Fibroblast of lung (primary cell): ENCODE data around the gene PGAP3. TPM values are rescaled to one million over a fixed set of nuclear protein-coding genes. Genes with fewer than 3 reads are reported as not detected.
"Not testable (repeated sequence)": the region's sequence is repeated elsewhere in the genome, so short reads cannot be mapped to it uniquely, and the experiment has no call there.

Experiments
- DNase-seq, 2 donors: peaks; one replicate each; pipeline versions ENCODE4 v3.0.0 to v3.0.0-alpha.2; 2010; ENCODE audit warnings: low read depth in 2 of 2
- H2AFZ ChIP-seq: 2 replicates; pipeline ENCODE4 v1.5.1; 2012; ENCODE audit warnings: low read length, control low read depth, inconsistent platforms
- H3K27ac ChIP-seq: 2 replicates; pipeline ENCODE4 v1.5.1; 2011; ENCODE audit warnings: low read length, control low read depth; ENCODE audit not compliant: insufficient read depth
- H3K27me3 ChIP-seq: 2 replicates; pipeline ENCODE4 v1.5.1; 2011; ENCODE audit warnings: mild to moderate bottlenecking, low read length; ENCODE audit not compliant: control insufficient read depth, insufficient read depth
- H3K36me3 ChIP-seq: 2 replicates; pipeline ENCODE4 v1.5.1; 2011; ENCODE audit warnings: low read length; ENCODE audit not compliant: control insufficient read depth, insufficient read depth
- H3K4me1 ChIP-seq: 2 replicates; pipeline ENCODE4 v1.5.1; 2011; ENCODE audit warnings: low read length; ENCODE audit not compliant: control insufficient read depth, insufficient read depth; ENCODE audit errors: extremely low read depth
- H3K4me2 ChIP-seq: 2 replicates; pipeline ENCODE4 v1.5.1; 2011; ENCODE audit warnings: low read length, control low read depth; ENCODE audit not compliant: insufficient read depth; ENCODE audit errors: extremely low read depth
- H3K4me3 ChIP-seq, 4 experiments: fragments of 200-600 bp in 1 of 4; sonication (generic) in 1 of 4; replicated peaks in 1 of 4; 2 replicates each; pipeline ENCODE4 v1.5.1; 2011 to 2016; ENCODE audit warnings: low read length in 4 of 4, low read depth in 3 of 4, mild to moderate bottlenecking in 3 of 4, control low read depth in 2 of 4, inconsistent platforms in 1 of 4, mixed read lengths in 1 of 4; ENCODE audit not compliant: insufficient read depth in 1 of 4; ENCODE audit errors: control extremely low read depth in 1 of 4
- H3K79me2 ChIP-seq: 2 replicates; pipeline ENCODE4 v1.5.1; 2012; ENCODE audit warnings: mild to moderate bottlenecking, low read length, inconsistent platforms; ENCODE audit not compliant: control insufficient read depth, insufficient read depth
- H3K9ac ChIP-seq: 2 replicates; pipeline ENCODE4 v1.5.1; 2011; ENCODE audit warnings: mild to moderate bottlenecking, low read length, control low read depth; ENCODE audit not compliant: insufficient read depth
- H3K9me3 ChIP-seq: 2 replicates; pipeline ENCODE4 v1.5.1; 2012; ENCODE audit warnings: low read depth, low read length; ENCODE audit not compliant: control insufficient read depth, insufficient read depth
- H4K20me1 ChIP-seq: 2 replicates; pipeline ENCODE4 v1.5.1; 2011; ENCODE audit warnings: low read length; ENCODE audit not compliant: control insufficient read depth, insufficient read depth; ENCODE audit errors: extremely low read depth
- EZH2 ChIP-seq: IDR thresholded peaks from 2 replicates; pipeline ENCODE4 v1.5.1; 2012; ENCODE audit warnings: low read length, control low read depth, mild to moderate bottlenecking; ENCODE audit errors: missing control alignments
- polyA plus RNA-seq, 2 donors: library from polyadenylated mRNA; depleted of rRNA in 1 of 2; stranded (reverse) in 1 of 2; unstranded in 1 of 2; fragments of >200 nt; gene quantifications; 2 replicates each; pipeline ENCODE4 v1.2.1, GENCODE V29; 2011 to 2012; ENCODE audit warnings: missing spikeins in 1 of 2
- total RNA-seq: library from RNA; depleted of rRNA; stranded (reverse); fragments of >200 nt; gene quantifications from 2 replicates; pipeline ENCODE4 v1.2.1, GENCODE V29; 2014
- TF ChIP-seq, protein P1 (sequence below), 2 donors: IDR thresholded peaks in 1 of 2; conservative IDR thresholded peaks in 1 of 2; 1 replicate in 1 of 2; 2 replicates in 1 of 2; pipeline ENCODE4 v1.5.1; 2011 to 2012; ENCODE audit warnings: low read length in 2 of 2, control low read depth in 1 of 2, inconsistent platforms in 1 of 2, low read depth in 1 of 2, mild to moderate bottlenecking in 1 of 2

PGAP3 gene
- total and polyA plus RNA-seq, 2 donors (not counting 1 experiment from before 2014, with no cell fraction given) = 7.9 to 8.8 TPM

GRCh38 chr17:39726617-39727016, 38.8 kb upstream of the PGAP3 start:
- H3K9ac ChIP-seq = no peak overlapping the region
- no peak overlapping the region for H3K4me3 ChIP-seq
- no peak overlapping the region for H3K27ac ChIP-seq
- H2AFZ ChIP-seq = no peak overlapping the region
- TF ChIP-seq, protein P1, sequence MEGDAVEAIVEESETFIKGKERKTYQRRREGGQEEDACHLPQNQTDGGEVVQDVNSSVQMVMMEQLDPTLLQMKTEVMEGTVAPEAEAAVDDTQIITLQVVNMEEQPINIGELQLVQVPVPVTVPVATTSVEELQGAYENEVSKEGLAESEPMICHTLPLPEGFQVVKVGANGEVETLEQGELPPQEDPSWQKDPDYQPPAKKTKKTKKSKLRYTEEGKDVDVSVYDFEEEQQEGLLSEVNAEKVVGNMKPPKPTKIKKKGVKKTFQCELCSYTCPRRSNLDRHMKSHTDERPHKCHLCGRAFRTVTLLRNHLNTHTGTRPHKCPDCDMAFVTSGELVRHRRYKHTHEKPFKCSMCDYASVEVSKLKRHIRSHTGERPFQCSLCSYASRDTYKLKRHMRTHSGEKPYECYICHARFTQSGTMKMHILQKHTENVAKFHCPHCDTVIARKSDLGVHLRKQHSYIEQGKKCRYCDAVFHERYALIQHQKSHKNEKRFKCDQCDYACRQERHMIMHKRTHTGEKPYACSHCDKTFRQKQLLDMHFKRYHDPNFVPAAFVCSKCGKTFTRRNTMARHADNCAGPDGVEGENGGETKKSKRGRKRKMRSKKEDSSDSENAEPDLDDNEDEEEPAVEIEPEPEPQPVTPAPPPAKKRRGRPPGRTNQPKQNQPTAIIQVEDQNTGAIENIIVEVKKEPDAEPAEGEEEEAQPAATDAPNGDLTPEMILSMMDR (conservative IDR thresholded peaks at IDR 0.05 in 1 of 2, IDR thresholded peaks at IDR 0.05 in 1 of 2; ENCODE audit: low read depth in 1 of 2, low read length in 2 of 2) = no peak
- no peak for TF ChIP-seq EZH2
- no peaks in the 10 kb centered on the region for H3K79me2 ChIP-seq
- H3K9me3 ChIP-seq = no peaks in the 10 kb centered on the region
- H4K20me1 ChIP-seq = no peaks in the 10 kb centered on the region
- peaks cover 20% of the 10 kb centered on the region for H3K36me3 ChIP-seq
- DNase-seq = no peak
- no peaks in the 10 kb centered on the region for H3K27me3 ChIP-seq
- H3K4me2 ChIP-seq = no peak overlapping the region
- no peaks in the 10 kb centered on the region for H3K4me1 ChIP-seq

- H3K4me1 ChIP-seq, H3K9me3 ChIP-seq, DNase-seq, H3K4me3 ChIP-seq, H3K9ac ChIP-seq, H4K20me1 ChIP-seq, H3K4me2 ChIP-seq, H3K27ac ChIP-seq, H3K27me3 ChIP-seq, H2AFZ ChIP-seq, H3K79me2 ChIP-seq: not testable (repeated sequence)
- H3K36me3 ChIP-seq = peaks cover 20% of the 10 kb centered on the region
Measured at GRCh38 chr17:39725923-39726322, 38.1 kb upstream of the PGAP3 start.

GRCh38 chr17:39724731-39725130, 36.9 kb upstream of the PGAP3 start:
- Histone ChIP-seq H4K20me1 (no peaks in the 10 kb centered on the region), H3K4me3 (no peak overlapping the region), H3K27me3 (no peaks in the 10 kb centered on the region), H3K36me3 (peaks cover 20% of the 10 kb centered on the region), H3K4me2 (no peak overlapping the region), H3K4me1 (no peaks in the 10 kb centered on the region), H2AFZ (no peak overlapping the region), H3K9me3 (no peaks in the 10 kb centered on the region), H3K9ac (no peak overlapping the region), H3K79me2 (no peaks in the 10 kb centered on the region), H3K27ac (no peak overlapping the region)
- no peak for TF ChIP-seq EZH2
- TF ChIP-seq, protein P1 (conservative IDR thresholded peaks at IDR 0.05 in 1 of 2, IDR thresholded peaks at IDR 0.05 in 1 of 2; ENCODE audit: low read depth in 1 of 2, low read length in 2 of 2) = no peak
- DNase-seq = no peak
